Sigmoid colon (tissue), 4 donors: ENCODE data around the gene LTBP1.

ENCODE experiments used
- POLR2A ChIP-seq, 2 donors: fragments of 450-650 bp; IDR thresholded peaks; one replicate each; pipeline ENCODE4 v1.6.1; 2016; ENCODE audit warnings: antibody characterized with exemption in 2 of 2, mild to moderate bottlenecking in 2 of 2, moderate library complexity in 2 of 2
- POLR2AphosphoS5 ChIP-seq, 4 donors: sonication (generic); formaldehyde crosslinking; IDR thresholded peaks; one replicate each; pipeline ENCODE4 v1.6.1; 2017; ENCODE audit warnings: antibody characterized with exemption in 4 of 4
- TF ChIP-seq, protein P1 (sequence below), 4 experiments: fragments of 450-650 bp in 3 of 4; fragments of 200-600 bp in 1 of 4; IDR thresholded peaks; one replicate each; pipeline ENCODE4 v1.5.1; 2016 to 2019; ENCODE audit warnings: antibody characterized with exemption in 4 of 4, mild to moderate bottlenecking in 3 of 4, moderate library complexity in 2 of 4

GRCh38 chr2:33273479-33273878 lies 326.7 kb downstream of the LTBP1 start:
- TF ChIP-seq, protein P1, sequence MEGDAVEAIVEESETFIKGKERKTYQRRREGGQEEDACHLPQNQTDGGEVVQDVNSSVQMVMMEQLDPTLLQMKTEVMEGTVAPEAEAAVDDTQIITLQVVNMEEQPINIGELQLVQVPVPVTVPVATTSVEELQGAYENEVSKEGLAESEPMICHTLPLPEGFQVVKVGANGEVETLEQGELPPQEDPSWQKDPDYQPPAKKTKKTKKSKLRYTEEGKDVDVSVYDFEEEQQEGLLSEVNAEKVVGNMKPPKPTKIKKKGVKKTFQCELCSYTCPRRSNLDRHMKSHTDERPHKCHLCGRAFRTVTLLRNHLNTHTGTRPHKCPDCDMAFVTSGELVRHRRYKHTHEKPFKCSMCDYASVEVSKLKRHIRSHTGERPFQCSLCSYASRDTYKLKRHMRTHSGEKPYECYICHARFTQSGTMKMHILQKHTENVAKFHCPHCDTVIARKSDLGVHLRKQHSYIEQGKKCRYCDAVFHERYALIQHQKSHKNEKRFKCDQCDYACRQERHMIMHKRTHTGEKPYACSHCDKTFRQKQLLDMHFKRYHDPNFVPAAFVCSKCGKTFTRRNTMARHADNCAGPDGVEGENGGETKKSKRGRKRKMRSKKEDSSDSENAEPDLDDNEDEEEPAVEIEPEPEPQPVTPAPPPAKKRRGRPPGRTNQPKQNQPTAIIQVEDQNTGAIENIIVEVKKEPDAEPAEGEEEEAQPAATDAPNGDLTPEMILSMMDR (IDR thresholded peaks at IDR 0.05), result no peak
- TF ChIP-seq POLR2A (IDR thresholded peaks at IDR 0.05) (no peak), POLR2AphosphoS5 (IDR thresholded peaks at IDR 0.05) (no peak)
